ENCODE measurements around the gene MAPRE2. TPM values are rescaled to one million over a fixed set of nuclear protein-coding genes. Genes with fewer than 3 reads are reported as not detected.

The MAPRE2 gene
- total RNA-seq, 1 experiment from 2014 or later = 9.1 TPM

DNA sequence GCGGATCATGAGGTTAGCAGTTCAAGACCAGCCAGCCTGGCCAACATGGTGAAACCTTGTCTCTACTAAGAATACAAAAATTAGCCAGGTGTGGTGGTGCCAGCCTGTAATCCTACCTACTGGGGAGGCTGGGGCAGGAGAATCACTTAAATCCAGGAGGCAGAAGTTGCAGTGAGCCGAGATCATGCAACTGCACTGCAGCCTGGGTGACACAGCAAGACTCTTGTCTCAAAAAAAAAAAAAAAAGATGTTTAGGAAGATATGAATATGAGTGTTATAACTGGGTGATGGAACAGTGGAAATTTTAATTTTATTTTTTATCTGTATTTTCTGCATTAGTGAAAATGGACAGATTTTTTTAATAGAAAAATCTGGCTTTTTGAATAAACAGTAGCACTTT lies 14.5 kb downstream of the MAPRE2 start:
- POLR2A ChIA-PET (ENCODE audit: unreplicated experiment) = no interaction called here
- H3K27me3 ChIP-seq (ENCODE audit: insufficient read depth, low read depth) = no peaks in the 10 kb centered on the region
- intact Hi-C loops (cut with micrococcal nuclease; ENCODE audit: unreplicated experiment) = no loop called here

DNA sequence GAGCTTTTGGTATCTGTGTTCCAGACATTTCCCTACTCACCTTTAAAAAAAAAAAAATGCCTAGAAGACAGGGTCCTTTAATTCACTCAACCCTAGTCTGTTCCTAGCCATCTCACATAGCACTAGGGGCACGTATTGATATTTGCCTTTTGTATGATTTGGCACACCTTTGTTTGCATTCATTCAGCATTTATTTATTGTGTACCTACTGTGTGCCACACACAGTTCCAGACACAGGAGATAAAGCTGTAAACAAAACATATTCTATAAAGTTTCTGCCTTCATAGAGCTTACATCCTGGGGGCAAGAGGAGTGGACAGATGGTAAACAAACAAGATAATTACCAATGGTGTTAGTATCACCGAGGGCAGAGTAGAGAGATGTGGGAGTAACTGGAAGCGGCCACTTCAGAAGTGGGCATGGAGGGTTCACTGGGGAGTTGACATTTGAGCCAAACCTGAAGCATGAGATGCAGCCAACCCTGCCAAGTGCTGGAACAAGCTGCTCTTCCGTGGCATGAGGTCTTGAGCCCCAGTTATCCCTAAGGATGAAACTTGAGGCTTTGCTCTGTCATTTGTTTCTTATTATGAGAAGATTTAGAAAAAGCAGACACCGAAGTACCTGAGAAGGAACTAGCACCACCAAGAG lies 18.2 kb downstream of the MAPRE2 start:
- no peaks in the 10 kb centered on the region for H3F3A ChIP-seq (ENCODE audit: insufficient read depth, low read depth)
- H3K36me3 ChIP-seq (ENCODE audit: low read depth) = no peaks in the 10 kb centered on the region
- no peak overlapping the region for H2AFZ ChIP-seq
- H3K4me3 ChIP-seq = no peak overlapping the region
- POLR2A ChIA-PET (ENCODE audit: unreplicated experiment) = no interaction called here
- no TSS peak for BruUV-seq (replicated peaks)
- no peaks in the 10 kb centered on the region for H3K4me1 ChIP-seq (replicated peaks; ENCODE audit: insufficient read depth)
- no peak for DNase-seq
- H3K4me2 ChIP-seq = no peak overlapping the region
- TF ChIP-seq EZH2 (IDR thresholded peaks at IDR 0.05; ENCODE audit: low read depth) = no peak
- TF ChIP-seq, protein P1, sequence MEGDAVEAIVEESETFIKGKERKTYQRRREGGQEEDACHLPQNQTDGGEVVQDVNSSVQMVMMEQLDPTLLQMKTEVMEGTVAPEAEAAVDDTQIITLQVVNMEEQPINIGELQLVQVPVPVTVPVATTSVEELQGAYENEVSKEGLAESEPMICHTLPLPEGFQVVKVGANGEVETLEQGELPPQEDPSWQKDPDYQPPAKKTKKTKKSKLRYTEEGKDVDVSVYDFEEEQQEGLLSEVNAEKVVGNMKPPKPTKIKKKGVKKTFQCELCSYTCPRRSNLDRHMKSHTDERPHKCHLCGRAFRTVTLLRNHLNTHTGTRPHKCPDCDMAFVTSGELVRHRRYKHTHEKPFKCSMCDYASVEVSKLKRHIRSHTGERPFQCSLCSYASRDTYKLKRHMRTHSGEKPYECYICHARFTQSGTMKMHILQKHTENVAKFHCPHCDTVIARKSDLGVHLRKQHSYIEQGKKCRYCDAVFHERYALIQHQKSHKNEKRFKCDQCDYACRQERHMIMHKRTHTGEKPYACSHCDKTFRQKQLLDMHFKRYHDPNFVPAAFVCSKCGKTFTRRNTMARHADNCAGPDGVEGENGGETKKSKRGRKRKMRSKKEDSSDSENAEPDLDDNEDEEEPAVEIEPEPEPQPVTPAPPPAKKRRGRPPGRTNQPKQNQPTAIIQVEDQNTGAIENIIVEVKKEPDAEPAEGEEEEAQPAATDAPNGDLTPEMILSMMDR (conservative IDR thresholded peaks at IDR 0.05) = no peak
- intact Hi-C loops (cut with micrococcal nuclease; ENCODE audit: unreplicated experiment) = no loop called here
- CTCF ChIA-PET = no interaction called here
- no peak overlapping the region for H3K27ac ChIP-seq
- H3K9me3 ChIP-seq (ENCODE audit: insufficient read depth, low read depth) = no peaks in the 10 kb centered on the region
- H3K27me3 ChIP-seq (ENCODE audit: insufficient read depth, low read depth) = no peaks in the 10 kb centered on the region
- H3K9me2 ChIP-seq (ENCODE audit: insufficient read depth) = no peaks in the 10 kb centered on the region
- H3K79me2 ChIP-seq (ENCODE audit: low read depth) = no peaks in the 10 kb centered on the region
- H4K20me1 ChIP-seq (ENCODE audit: insufficient read depth) = no peaks in the 10 kb centered on the region

More for the DNA sequence above, 14.5 kb downstream of the MAPRE2 start:
- H3K9me3 ChIP-seq (ENCODE audit: insufficient read depth, low read depth) = no peaks in the 10 kb centered on the region
- no peaks in the 10 kb centered on the region for H3K36me3 ChIP-seq (ENCODE audit: low read depth)
- no peak for DNase-seq
- BruUV-seq (replicated peaks) = no TSS peak
- TF ChIP-seq, protein P1 (conservative IDR thresholded peaks at IDR 0.05) = no peak
- TF ChIP-seq EZH2 (IDR thresholded peaks at IDR 0.05; ENCODE audit: low read depth) = no peak
- no peaks in the 10 kb centered on the region for H3K9me2 ChIP-seq (ENCODE audit: insufficient read depth)
- no peak overlapping the region for H2AFZ ChIP-seq
- H3K79me2 ChIP-seq (ENCODE audit: low read depth) = no peaks in the 10 kb centered on the region
- H3K4me1 ChIP-seq (replicated peaks; ENCODE audit: insufficient read depth) = no peaks in the 10 kb centered on the region
- H4K20me1 ChIP-seq (ENCODE audit: insufficient read depth) = no peaks in the 10 kb centered on the region
- no peak overlapping the region for H3K27ac ChIP-seq
- no peak overlapping the region for H3K4me2 ChIP-seq
- H3K4me3 ChIP-seq = no peak overlapping the region
- no peaks in the 10 kb centered on the region for H3F3A ChIP-seq (ENCODE audit: insufficient read depth, low read depth)
- CTCF ChIA-PET = no interaction called here

DNA sequence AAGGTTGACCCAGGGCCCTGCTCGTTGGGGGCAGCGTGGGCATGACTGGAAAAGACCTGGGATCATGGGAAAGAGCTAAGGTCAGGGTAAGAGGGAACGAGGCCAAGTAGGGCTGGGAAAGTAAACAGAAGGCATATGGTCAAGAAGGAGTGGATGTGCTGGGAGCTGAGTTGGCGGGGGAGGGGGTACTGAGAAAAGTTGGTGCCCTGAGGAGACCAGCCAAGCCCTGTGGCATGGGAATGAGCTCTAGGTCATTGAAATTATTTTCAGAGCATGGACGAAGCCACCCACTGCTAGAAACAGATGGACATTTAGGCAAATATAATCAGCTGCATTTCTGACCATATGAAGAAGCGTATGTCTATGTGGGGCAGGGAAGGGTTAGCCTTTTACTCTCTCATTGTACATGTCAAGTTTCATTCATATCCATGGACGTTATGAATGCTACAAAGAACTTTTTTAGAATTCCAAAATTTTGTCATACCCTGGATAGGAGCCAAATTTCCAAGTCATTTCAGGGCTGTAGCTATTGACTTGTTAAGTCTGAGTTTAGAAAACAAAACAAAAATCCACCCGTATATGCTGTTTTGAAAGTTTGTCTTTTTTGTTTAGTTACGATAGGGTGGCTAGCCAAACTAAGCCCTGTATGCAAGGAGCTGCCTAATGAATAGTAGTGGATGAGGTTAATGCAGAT lies 19.1 kb downstream of the MAPRE2 start:
- no peaks in the 10 kb centered on the region for H3K4me1 ChIP-seq (replicated peaks; ENCODE audit: insufficient read depth)
- no peaks in the 10 kb centered on the region for H3K27me3 ChIP-seq (ENCODE audit: insufficient read depth, low read depth)
- no TSS peak for BruUV-seq (replicated peaks)
- no peaks in the 10 kb centered on the region for H3K36me3 ChIP-seq (ENCODE audit: low read depth)
- H3K9me2 ChIP-seq (ENCODE audit: insufficient read depth) = no peaks in the 10 kb centered on the region
- no peaks in the 10 kb centered on the region for H3K9me3 ChIP-seq (ENCODE audit: insufficient read depth, low read depth)
- H3K4me2 ChIP-seq = no peak overlapping the region
- TF ChIP-seq, protein P1 (conservative IDR thresholded peaks at IDR 0.05) = no peak
- intact Hi-C loops (cut with micrococcal nuclease; ENCODE audit: unreplicated experiment) = no loop called here
- no peaks in the 10 kb centered on the region for H3F3A ChIP-seq (ENCODE audit: insufficient read depth, low read depth)
- no peak overlapping the region for H2AFZ ChIP-seq
- ChIA-PET POLR2A (ENCODE audit: unreplicated experiment) (no interaction called here), CTCF (no interaction called here)
- H3K4me3 ChIP-seq = no peak overlapping the region
- no peak overlapping the region for H3K27ac ChIP-seq
- H3K79me2 ChIP-seq (ENCODE audit: low read depth) = no peaks in the 10 kb centered on the region
- DNase-seq = no peak
- H4K20me1 ChIP-seq (ENCODE audit: insufficient read depth) = no peaks in the 10 kb centered on the region

Data from PC-9 (cell line).